Measurements from ENCODE around the gene CYP27A1. TPM values are rescaled to one million over a fixed set of nuclear protein-coding genes. Genes with fewer than 3 reads are reported as not detected.
A peak's percentile ranks its signal among the peaks of the same experiment; 100 is the strongest.

Gene CYP27A1
- total and polyA plus RNA-seq, 7 donors, result 9.3 to 48.4 (median 32.0) TPM

GRCh38 chr2:218832520-218832919 is 50.6 kb downstream of the CYP27A1 start:
- DNase-seq, result peak; percentile 69 to 89
- intact Hi-C loops (cut with DNase I), result loop anchor here in 1 of 2 donors (5.0 kb wide), 1 partner anchor 50 kb away; the partner anchor contains the start of gene CYP27A1
- peak; percentile 73 to 82 (median 76) for ATAC-seq
- Histone ChIP-seq H3K36me3 (ENCODE audit: insufficient read depth in 1 of 2, low read depth in 1 of 2) (no peaks in the 10 kb centered on the region), H3K27ac (peak overlapping the region; percentile 91), H3K27me3 (ENCODE audit: insufficient read depth in 3 of 3, low read length in 2 of 3) (no peaks in the 10 kb centered on the region), H3K4me3 (peak overlapping the region; percentile 69), H3K4me1 (peaks cover 70% of the 10 kb centered on the region), H3K9me3 (peaks cover 6% of the 10 kb centered on the region)
- no peak for TF ChIP-seq CTCF (IDR thresholded peaks at IDR 0.05)
- 13 to 27% (median 23%) methylated on average over 3 of the region's 3 CpGs for WGBS, 3 donors

GRCh38 chr2:218833023-218833609 is 51.2 kb downstream of the CYP27A1 start:
- WGBS, 3 donors, result 67 to 83% (median 72%) methylated on average over 4 of the region's 4 CpGs
- intact Hi-C loops (cut with DNase I), result loop anchor here in 1 of 2 donors (5.0 kb wide), 1 partner anchor 51 kb away; the partner anchor contains the start of gene CYP27A1
- peak in 1 of 2 donors; percentile 40 for DNase-seq
- H3K36me3 ChIP-seq (ENCODE audit: insufficient read depth in 1 of 2, low read depth in 1 of 2), result no peaks in the 10 kb centered on the region
- peaks cover 65% of the 10 kb centered on the region for H3K4me1 ChIP-seq
- no peak for TF ChIP-seq CTCF (IDR thresholded peaks at IDR 0.05)
- peak overlapping the region; percentile 91 for H3K27ac ChIP-seq
- H3K27me3 ChIP-seq (ENCODE audit: insufficient read depth in 3 of 3, low read length in 2 of 3), result no peaks in the 10 kb centered on the region
- peaks cover 6% of the 10 kb centered on the region for H3K9me3 ChIP-seq
- no peak overlapping the region for H3K4me3 ChIP-seq
- ATAC-seq, result no peak

- peaks cover 6% of the 10 kb centered on the region for H3K9me3 ChIP-seq
- peak overlapping the region; percentile 91 for H3K27ac ChIP-seq
- ATAC-seq (peak in 1 of 4 donors; percentile 20), DNase-seq (peak in 1 of 2 donors; percentile 17)
- H3K4me1 ChIP-seq, result peaks cover 57% of the 10 kb centered on the region
- TF ChIP-seq CTCF (IDR thresholded peaks at IDR 0.05), result no peak
- no peak overlapping the region for H3K4me3 ChIP-seq
- intact Hi-C loops (cut with DNase I), result loop anchor here (5.0 kb wide), 2 partner anchors 32 to 52 kb away; partner anchors contain the start of gene CYP27A1 (in 1 of the 2)
- WGBS, 3 donors, result 26 to 46% (median 29%) methylated on average over 4 of the region's 4 CpGs
- no peaks in the 10 kb centered on the region for H3K27me3 ChIP-seq (ENCODE audit: insufficient read depth in 3 of 3, low read length in 2 of 3)
- no peaks in the 10 kb centered on the region for H3K36me3 ChIP-seq (ENCODE audit: insufficient read depth in 1 of 2, low read depth in 1 of 2)
Measured at GRCh38 chr2:218834685-218835084, 52.7 kb downstream of the CYP27A1 start.

GRCh38 chr2:218837495-218837894 is 55.5 kb downstream of the CYP27A1 start:
- DNase-seq (no peak), ATAC-seq (no peak)
- H3K4me1 ChIP-seq, result peaks cover 38% of the 10 kb centered on the region
- intact Hi-C loops (cut with DNase I), result loop anchor here (5.0 kb wide), 1 partner anchor 35 kb away; no protein-coding TSS in a partner anchor
- 93 to 94% (median 94%) methylated on average over 2 of the region's 2 CpGs for WGBS, 3 donors
- TF ChIP-seq CTCF (IDR thresholded peaks at IDR 0.05), result no peak
- no peak overlapping the region for H3K27ac ChIP-seq
- no peaks in the 10 kb centered on the region for H3K36me3 ChIP-seq (ENCODE audit: insufficient read depth in 1 of 2, low read depth in 1 of 2)
- H3K9me3 ChIP-seq, result peaks cover 6% of the 10 kb centered on the region
- H3K4me3 ChIP-seq, result no peak overlapping the region
- no peaks in the 10 kb centered on the region for H3K27me3 ChIP-seq (ENCODE audit: insufficient read depth in 3 of 3, low read length in 2 of 3)

Data from psoas muscle (tissue), 8 donors.